COR-L47 (cell line): ENCODE results near the gene OR6S1.
A peak's percentile ranks its signal among the peaks of the same experiment; 100 is the strongest.

Experiments
- DNase-seq: peaks from one replicate; lab custom pipeline; 2025; lab: John Stamatoyannopoulos, UW

Gene OR6S1, protein sequence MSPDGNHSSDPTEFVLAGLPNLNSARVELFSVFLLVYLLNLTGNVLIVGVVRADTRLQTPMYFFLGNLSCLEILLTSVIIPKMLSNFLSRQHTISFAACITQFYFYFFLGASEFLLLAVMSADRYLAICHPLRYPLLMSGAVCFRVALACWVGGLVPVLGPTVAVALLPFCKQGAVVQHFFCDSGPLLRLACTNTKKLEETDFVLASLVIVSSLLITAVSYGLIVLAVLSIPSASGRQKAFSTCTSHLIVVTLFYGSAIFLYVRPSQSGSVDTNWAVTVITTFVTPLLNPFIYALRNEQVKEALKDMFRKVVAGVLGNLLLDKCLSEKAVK

DNA sequence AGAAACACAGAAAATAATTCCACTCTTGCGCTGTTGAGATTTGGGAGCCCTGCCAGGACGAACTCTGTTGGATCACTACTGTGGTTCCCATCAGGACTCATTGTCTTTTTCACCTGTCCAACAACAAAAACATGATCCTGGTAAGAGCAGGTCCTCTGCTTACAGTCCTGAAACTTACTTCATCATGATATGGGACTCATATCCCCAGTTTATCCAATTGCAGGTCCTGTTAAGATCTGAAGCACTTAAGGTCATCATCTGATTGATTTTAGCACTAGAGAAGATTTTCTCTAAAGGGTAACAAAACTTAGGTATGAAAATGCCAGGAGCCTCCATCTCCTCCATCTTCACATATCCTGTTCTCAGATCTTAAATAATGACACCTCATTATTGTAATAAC lies at the start of gene OR6S1:
Gene OR6S1 (minus strand): TSS at position 101 of the 400 bp plus-strand sequence. CDS start 0 bp downstream, at position 101.
- DNase-seq = no peak

DNA sequence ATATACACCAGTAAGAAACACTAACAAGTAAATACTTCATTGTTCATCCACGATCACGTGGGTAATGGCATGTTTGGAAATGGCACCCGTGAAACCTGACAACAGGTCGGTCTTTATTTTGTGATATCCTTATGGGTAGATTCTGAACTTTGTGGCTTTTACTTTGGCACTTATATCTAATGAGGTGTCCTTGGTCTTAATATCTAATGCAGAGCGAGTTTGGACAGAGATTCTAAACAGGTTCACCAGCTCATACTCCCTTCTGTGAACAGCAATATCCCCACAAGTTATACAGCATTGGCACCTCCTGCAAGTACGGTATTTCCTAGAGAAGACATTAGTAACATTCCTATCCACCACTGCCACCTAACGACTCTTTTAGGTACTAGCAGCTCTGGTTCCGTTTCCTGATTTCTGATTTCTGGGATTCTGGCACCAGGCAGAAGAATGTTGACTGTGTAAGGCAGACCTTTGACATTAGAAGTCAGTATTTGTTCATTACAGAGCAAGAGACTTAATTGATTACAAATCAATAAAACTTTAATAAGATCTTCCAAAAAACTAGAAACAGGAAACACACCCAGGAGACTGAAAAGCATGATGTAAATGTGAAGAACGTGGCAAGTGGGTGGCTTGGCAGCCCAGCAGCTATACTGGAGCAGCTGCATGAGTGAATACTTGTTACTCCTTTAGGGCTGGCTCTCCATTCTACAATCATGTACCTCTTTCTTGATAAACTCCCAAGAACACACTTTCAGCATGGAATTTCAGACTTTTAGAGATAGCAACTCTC lies 49.6 kb upstream of the OR6S1 start:
- DNase-seq = peak; percentile 38

DNA sequence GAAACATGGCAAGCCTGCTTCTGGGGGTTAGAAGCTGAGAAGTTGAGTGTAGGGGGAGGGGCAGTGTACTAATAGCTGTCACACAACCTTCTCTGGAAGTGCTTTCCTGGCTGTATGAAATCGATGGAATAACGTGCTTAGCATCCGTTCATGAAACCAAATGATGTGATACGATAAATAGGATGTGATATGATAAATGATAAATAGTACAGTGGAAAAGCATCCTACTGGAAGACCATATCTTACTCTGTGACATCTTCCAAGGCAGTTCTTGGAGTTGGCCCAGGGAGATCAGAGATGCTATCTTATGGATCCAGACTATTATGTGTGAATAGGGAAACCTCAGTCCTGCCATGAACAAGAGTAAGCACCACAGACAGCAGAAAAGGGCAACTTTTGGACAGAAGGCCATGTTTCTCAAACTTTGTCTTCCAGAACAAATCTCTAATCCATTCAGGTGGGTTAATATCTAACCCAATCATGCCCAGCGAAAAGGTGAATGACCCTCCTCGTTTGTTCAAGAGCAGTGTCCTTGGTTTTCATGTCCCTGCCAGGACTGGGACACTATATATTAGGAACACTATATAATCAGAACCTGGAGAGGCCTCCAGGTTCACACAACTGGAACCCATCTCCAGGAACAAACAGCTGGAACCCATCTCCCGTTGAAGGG lies 46.8 kb upstream of the OR6S1 start, which contains the start of gene ANG:
Gene ANG (plus strand): TSS at position 598 of the 673 bp plus-strand sequence. CDS start 4,801 bp downstream, outside the sequence.
- DNase-seq = no peak

DNA sequence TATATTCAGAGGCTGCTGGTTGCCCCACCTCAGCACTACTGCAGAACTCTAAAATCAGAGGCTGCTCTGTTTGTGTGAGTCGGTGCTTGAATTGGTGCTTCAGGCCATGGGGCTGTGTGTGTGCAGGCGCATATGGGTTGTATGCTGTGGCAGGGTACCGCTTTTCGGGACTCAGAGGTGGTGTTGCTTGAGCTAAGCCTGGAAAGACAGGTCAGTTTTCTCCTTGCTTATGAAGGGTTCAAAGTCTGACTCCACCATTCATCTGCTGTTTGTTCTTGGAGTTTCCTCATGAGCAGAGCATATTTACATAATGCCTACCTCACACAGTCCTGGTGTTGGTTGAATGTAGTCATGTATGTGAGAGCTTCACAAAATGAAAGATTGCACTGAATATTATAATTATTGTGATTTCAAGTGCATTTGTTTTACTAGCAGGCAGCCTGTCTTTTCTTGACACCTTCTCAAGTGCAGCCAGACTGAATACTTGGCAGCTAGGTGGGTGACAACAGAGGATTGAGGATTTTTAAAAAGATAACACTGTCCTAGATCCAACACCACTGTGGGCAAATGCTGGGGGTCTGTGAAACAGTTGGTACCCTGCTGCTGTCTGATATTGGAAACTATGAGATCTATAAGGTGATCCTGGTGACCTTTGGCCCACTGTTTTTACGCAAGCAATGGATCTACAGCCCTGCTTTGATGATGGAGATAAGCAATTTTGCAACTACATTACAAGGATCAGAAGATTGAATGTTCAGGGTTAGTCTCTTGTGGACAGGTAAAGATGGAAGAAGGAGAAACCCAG lies 46.1 kb upstream of the OR6S1 start:
- no peak for DNase-seq

DNA sequence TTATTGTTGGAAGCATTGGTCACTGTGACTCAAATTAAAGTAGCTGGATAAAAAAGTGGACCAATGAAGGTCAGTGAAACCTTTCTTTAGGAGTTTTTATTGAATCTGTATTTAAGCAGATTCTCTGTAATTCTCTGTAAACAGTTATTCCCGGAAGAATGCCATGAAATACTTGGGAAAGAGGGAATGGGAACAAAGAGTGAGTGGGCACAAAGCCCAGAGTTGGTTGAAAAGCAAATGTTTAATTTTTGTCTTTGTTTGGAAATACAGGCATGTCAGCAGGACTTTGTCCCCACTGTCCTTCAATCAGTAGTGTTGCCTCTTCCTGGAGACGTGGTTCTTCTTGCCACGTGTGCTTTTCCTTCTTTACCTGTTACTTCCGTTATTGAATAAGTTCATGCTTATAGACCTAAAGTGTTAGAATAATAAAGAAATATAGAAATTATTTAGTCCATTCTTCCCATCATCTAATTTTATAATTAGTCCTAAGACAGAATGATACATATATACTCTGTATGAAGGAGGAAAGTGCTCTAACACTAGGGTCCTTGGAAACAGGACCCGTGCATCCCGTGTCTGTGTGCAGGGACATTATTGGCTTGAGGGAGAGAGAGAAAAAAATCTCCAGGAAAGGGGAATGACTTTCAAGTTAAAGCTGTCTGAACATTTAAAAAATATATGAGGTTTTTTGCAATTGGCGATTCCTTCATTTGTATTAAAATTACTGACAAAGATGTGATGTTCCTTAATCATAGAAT lies 45.1 kb upstream of the OR6S1 start:
- DNase-seq = no peak

DNA sequence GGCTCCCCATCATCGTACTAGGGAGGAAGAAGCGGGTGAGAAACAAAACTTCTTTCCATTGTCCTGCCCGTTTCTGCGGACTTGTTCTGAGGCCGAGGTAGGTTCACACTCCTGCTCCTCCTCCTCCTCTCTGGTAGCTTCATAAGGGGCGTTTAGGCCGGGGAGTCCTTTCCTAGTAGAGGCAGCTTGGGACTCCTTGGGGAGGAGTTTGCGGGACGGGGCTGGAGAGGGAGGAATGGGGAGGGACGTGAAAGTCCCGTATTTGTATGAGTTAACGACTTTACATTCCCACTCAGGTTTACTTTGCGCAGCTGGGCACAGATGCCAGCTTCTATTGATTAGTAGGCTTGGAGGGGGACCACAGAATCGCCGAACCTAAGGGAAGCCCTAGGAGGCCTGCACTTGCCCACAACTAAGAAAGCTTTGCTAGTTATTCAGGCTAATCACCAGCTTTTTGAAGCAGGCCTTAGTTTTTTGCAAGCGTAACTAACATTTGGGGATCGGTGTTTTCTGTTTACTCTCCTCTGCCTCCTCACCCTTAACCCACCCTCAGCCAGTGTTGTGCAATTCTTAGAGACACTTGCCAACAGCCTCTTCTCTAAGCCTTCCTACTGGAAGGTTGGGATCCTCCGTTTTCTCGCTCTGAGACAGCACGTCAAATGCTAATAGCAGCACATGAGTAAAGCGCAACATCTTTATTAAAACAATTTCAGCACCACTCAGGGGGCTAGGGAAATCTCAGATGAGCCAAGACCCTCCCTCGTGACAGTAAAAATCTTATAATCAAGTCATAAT lies 43.4 kb upstream of the OR6S1 start:
- no peak for DNase-seq

DNA sequence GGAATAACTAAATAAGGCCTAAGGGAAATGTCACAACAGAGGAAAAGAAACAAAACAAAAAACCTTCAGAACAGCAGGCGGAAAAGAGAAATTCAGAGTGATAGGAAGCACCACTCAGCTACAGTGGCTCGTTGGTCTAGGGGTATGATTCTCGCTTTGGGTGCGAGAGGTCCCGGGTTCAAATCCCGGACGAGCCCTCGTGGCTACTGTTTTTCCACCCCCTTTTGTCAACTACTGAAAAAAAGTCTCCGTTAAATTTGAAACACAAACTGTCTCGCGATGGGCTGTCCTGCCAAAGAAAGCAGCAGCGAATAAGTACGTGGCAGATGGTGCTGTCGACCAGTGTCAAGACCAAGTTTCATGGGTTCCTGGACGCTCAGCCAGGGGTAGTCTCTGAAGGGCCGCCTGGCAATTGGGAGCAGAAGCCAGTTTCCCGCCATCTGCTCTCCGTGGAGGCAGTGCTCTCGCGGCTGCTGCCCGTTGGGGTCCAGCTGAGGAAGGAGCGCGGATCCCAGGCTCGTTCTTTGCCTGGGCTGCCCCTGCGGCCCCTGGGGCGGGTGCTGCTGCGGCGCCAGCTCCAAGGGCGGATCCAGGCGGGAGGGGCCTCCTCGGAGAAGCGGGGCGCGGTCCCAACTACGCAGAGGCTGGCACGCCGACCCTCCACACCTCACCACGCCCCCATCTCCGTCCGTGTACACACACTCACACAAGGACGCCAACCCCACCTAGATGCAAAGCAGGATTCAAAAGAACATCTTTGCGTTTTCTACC lies 42.6 kb upstream of the OR6S1 start, which contains the start of gene RNASE4:
Gene RNASE4 (plus strand): TSS at position 670 of the 771 bp plus-strand sequence. CDS start 14,812 bp downstream, outside the sequence.
- no peak for DNase-seq

DNA sequence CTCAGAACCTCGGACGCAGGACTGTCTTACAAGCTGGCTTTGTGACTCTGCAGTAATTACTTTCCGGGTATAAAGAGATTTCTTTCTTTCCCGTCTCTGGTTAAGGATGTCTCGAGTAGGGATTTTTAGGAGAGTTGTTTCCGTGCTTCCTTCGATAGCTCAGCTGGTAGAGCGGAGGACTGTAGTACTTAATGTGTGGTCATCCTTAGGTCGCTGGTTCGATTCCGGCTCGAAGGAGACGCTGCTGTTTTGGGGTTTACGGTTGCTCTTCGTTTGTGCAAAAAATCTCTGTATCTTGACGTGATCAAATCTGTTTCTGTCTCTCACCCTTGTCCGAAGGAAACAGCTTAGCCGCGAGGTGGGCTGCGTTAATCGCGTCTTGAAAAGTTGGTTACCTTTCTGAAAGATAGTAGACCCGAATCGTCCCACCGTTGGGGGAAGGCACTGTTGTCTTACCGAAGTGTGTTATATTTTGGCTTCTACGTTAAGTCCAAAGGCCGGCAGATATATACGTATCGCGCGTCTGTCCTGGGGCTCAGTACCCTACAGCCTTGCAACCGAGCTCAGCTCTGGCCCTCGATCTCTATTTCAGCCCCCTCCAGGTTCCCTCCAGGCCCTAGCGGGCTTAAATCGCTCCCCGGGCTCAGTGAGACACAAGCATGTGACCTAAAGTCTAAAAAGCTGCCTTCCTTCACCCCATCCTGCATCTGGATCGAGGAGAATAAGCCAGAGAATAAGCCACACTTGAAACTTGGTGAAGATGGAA lies 41.8 kb upstream of the OR6S1 start:
- peak; percentile 35 for DNase-seq

DNA sequence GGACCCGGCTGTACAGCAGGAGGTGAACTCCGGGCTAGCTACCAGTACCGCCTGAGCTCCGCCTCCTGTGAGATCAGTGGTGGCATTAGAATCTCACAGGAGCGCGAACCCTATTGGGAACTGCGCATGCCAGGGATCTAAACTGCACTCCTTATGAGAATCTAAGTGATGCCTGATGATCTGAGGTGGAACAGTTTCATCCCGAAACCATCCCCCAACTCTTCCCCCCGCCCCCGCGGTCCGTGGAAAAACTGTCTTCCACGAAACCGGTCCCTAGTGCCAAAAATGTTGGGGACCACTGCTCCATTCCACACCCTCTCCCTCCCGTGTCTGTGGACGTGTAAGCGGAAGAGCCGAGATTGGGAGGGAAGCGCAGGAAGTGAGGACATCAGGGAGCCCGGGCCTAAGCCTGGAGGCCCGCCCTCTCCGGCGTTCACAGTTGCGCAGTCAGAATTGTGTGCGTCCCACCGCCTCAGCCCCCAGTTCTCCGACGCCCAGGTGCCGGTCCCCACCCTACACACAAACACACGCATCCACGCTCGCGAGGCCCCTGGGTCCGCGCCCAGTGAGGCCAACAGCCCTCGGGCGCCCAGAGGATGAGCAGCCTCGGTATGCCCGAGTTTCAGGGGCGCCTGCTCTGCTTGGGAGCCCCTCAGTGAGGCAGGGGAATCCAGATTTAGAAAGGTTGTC lies 41.1 kb upstream of the OR6S1 start:
- peak; percentile 51 for DNase-seq

DNA sequence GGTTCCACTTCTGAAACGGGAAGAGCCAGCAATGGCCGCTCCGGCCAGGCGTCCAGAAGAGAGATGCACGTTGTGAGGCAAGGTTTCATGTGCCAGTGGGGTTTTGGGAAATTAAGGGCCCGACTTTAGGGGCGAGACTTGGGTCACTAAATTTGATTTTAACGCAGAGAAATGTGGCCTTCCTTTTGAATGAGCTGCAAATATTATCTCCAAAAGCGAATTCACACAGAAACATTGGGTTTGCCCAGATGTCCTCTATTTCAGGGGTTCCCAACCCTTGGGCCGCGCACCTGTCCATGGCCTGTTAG lies 40.6 kb upstream of the OR6S1 start:
- no peak for DNase-seq

DNA sequence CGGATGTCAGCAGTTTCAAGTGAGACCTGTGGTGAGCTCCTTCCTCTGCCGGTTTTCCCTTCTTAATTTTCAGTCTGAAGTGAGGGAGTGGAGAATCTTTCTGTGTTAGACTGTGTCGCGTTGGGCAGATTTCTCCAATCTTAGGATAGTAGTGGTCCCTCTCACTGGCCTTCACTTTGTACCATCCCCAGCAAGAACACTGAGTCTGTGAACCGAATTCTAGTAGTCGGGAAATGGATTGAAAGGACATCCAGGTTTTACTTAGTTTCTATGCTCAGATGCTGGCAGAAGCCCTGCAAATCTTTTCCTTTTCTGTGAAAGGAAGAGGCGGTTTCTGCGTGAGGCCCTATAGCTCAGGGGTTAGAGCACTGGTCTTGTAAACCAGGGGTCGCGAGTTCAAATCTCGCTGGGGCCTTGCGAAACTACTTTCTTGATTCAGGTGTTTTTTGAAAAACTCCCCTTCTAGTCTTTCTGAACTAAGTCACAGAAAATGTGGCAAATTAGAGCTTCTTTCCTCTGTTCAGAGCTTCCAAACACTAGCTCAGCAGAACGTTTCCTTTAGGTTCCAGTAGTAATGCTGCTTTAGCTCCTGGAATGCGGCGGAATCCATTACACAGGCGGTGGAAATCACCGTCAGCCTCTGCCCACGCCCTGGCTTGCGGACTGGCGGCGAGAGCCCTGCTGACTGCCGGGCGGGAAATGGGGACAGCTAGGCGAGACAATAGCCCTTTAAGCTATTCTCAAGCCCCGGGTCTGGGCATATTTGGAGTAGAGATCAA lies 40.0 kb upstream of the OR6S1 start:
- DNase-seq = no peak

DNA sequence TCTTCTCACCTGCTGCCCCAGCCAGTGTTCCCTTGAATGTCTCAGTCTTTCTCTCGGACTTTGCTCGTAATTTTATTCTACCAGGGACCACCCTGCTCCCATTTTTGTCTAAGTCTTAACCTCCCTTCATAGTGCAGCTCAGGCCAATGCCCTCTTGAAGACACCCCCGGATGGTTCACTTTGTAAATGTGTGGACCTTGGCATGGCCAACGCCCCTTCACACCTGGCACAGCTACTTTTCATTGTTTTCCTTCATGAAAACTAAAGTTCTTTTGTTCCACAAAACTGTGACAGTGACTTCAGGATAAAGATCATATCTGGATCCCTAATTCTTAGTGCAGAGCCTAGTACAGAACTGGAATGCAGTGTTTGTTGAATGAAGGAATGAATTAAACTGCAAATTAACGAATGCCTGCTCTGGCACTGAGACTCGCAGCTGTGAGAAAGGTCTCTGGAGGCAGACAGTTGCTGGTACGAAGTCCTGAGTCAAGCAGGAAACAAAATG lies 39.4 kb upstream of the OR6S1 start:
- DNase-seq = no peak

DNA sequence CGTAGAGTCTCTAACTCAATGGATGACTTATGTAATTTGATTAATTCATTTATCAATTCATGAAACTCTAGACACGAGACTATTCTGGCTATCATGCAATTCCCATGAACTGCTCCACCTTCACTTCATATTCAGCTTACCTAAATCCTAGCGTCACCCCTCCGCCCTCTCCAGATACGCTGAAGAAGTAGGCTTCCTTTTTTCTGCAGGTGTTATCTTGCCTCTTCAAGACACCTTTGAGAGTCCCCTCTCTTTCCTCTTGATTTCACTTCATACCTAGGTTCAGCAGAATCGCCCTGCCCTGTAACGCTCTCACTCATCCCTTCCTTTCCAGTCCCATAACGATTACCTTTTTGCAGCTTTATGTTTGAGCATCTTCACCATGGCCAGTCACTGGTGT lies 38.9 kb upstream of the OR6S1 start:
- DNase-seq = no peak

DNA sequence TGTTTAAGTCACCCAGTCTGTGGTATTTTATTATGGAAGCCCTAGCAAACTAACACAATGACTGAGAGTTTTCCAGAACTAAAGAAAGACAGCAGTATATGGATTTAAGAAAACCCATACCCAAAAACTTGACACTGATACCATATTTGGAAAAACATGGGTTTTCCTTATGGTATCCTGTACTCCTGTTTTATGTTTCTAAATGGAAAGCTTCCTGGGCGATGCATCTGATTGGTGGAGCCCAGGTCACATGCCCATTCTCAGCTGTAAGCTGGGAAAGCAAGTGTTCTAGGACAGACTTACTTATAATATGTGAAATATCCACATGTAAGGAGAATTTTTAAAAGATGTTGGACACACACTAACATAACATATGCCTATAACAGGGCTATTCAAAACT lies 38.4 kb upstream of the OR6S1 start:
- no peak for DNase-seq

DNA sequence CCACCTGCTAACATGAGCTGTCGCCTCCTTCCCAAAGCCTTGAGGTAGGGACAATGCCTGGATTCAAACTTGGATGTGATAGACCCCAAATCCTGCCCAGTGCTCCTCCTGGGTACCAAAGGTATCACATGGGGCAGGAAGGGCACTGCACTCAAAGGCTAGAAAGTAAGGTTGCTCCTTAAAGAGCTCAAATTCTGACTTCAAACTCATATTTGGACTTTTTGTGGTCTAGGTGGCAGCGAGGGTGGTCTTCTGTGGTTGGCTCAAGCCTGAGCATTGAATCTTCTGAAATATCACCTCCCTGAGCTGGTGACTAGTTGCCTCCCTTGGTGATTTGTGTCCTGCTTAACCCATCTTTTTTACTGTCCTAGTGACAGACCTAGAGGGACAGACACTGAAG lies 34.6 kb upstream of the OR6S1 start:
- DNase-seq = no peak

DNA sequence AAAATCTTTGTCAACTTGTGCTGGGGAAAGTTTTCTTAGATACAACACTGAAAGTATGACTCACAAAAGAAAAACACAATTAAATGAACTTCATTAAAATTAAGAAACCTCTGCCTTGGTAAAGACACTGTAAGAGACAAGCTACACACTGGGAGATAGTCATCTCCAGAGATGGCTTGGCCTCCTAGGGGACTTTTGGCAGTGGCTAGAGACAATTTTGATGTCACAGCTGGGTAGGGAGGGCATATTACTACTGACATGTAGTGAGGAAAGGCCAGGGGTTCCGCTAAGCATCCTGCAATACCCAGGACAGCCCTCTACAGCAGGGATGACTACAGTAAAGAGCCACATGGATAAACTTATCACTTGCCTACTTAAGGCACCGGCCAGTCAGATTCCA lies 34.2 kb upstream of the OR6S1 start:
- DNase-seq = no peak

DNA sequence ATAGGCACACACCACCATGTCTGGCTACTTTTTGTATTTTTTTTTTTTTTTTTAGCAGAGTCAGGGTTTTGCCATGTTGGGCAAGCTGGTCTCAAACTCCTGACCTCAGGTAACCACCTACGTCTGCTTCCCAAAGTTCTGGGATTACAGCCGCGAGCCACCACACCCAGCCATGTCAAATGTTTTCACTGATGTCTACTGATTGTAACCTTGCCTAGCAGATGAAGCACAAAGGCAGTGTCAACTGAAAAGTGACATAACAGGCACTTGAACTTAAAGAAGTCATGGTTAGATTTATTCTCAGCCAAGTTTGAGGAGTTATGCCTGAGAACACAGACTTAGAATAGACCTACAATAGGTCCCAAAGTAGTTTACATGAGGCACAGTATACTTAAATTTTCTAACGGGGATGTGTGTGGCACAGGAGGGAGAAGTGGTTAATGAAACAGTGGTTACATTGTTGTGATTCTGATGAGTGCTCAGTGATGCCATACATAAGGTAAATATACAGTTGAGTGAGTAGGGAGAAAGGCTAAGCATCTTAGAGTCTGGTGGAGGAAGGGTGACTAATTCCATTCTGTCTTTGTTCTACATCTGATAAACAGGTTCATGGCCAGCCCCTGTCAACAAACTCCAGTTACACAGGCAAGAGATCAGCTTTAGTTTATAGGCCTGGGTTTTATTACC lies 30.2 kb upstream of the OR6S1 start:
- no peak for DNase-seq
